WERI-Rb-1 (cell line): ENCODE measurements around the gene ATXN1.
"Not testable (repeated sequence)": the region's sequence is repeated elsewhere in the genome, so short reads cannot be mapped to it uniquely, and the experiment has no call there.

ENCODE experiments used
- DNase-seq: peaks from one replicate; pipeline ENCODE4 v3.0.0-alpha.2; 2020
- H3K27ac ChIP-seq: fragments of 250-450 bp; sonication (Bioruptor Pico); 2 replicates; pipeline ENCODE4 v1.5.1; 2020; ENCODE audit warnings: mild to moderate bottlenecking, moderate library complexity
- H3K27me3 ChIP-seq: fragments of 250-450 bp; sonication (Bioruptor Pico); 2 replicates; pipeline ENCODE4 v1.5.1; 2021; ENCODE audit warnings: mild to moderate bottlenecking, low read depth, moderate library complexity; ENCODE audit not compliant: insufficient read depth, severe bottlenecking
- H3K36me3 ChIP-seq: fragments of 250-450 bp; sonication (Bioruptor Pico); 2 replicates; pipeline ENCODE4 v1.5.1; 2020; ENCODE audit warnings: mild to moderate bottlenecking, moderate library complexity
- H3K4me3 ChIP-seq: 2 replicates; pipeline ENCODE4 v1.5.1; 2011; ENCODE audit warnings: low read depth, mild to moderate bottlenecking, control low read depth, low read length
- H3K9me3 ChIP-seq: fragments of 250-450 bp; sonication (Bioruptor Pico); 2 replicates; pipeline ENCODE4 v1.5.1; 2021; ENCODE audit warnings: mild to moderate bottlenecking, moderate library complexity; ENCODE audit not compliant: severe bottlenecking
- TF ChIP-seq, protein P1 (sequence below): IDR thresholded peaks from 2 replicates; pipeline ENCODE4 v1.5.1; 2011; ENCODE audit warnings: low read depth, mild to moderate bottlenecking, control low read depth, inconsistent platforms, low read length

ATXN1 gene

DNA sequence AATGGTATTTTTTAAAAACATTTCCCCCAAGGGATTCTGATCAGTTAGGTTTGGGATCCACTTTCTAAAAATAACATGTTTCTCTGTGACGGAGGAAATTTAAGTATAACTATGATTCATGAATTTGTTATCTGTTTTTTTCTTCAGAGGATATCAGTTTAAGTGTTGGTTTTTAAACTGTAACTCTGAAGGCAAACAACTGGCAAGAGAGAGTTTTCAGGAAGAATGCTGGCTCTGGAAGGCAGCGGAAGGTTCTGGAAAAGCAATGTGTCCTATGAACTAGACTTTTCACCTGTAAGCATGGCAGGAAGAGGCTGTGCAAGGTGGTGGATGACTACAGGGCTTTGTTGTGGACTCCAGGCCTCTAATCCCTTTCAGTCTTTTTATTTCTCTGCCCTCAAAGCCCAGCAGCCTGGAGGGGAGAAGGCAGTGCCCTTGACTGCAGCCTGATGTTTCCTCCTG is 369.8 kb downstream of the ATXN1 start:
- Histone ChIP-seq H3K4me3 (no peak overlapping the region), H3K36me3 (no peaks in the 10 kb centered on the region), H3K9me3 (no peaks in the 10 kb centered on the region), H3K27me3 (no peaks in the 10 kb centered on the region), H3K27ac (no peak overlapping the region)
- TF ChIP-seq, protein P1, sequence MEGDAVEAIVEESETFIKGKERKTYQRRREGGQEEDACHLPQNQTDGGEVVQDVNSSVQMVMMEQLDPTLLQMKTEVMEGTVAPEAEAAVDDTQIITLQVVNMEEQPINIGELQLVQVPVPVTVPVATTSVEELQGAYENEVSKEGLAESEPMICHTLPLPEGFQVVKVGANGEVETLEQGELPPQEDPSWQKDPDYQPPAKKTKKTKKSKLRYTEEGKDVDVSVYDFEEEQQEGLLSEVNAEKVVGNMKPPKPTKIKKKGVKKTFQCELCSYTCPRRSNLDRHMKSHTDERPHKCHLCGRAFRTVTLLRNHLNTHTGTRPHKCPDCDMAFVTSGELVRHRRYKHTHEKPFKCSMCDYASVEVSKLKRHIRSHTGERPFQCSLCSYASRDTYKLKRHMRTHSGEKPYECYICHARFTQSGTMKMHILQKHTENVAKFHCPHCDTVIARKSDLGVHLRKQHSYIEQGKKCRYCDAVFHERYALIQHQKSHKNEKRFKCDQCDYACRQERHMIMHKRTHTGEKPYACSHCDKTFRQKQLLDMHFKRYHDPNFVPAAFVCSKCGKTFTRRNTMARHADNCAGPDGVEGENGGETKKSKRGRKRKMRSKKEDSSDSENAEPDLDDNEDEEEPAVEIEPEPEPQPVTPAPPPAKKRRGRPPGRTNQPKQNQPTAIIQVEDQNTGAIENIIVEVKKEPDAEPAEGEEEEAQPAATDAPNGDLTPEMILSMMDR: no peak
- no peak for DNase-seq

DNA sequence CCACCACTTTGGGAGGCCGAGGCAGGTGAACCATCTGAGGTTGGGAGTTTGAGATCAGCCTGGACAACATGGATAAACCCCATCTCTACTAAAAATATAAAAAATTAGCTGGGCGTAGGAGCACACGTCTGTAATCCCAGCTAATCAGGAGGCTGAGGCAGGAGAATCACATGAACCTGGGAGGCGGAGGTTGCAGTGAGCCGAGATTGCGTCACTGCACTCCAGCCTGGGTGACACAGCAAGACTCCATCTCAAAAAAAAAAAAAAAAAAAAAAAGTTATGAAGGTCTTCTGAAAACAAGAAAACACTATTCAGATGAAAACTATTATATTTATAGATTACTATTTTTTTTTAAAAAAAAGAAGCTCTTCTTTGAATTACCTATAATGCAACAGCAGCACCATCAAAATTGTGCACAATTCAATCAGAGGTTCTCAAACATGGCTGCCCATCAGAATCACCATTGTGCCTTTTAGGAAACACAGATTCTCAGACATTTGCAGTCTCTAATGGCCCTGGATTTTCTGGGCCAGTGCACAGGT is 370.3 kb downstream of the ATXN1 start:
- DNase-seq, H3K27ac ChIP-seq, H3K4me3 ChIP-seq, H3K9me3 ChIP-seq, H3K36me3 ChIP-seq, H3K27me3 ChIP-seq: not testable (repeated sequence)

DNA sequence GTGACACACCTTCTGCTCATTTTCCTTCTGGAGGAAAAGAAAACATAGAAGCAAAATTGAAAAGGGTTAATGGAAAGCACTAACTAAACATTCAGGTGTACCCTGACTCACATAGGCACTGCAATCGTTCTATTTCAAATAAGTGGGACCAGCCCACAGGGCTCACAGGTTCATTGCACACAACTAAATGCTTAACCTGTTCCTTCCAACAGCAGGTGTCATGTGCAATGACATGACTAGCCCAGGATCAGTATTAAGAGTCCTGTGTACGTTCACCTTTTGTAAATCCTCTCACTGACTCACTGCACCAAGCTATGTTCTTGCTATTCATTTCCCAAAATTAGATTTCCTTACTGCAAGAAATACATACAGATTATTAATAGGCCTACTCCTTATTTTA is 371.6 kb downstream of the ATXN1 start:
- Histone ChIP-seq H3K36me3 (no peaks in the 10 kb centered on the region), H3K9me3 (no peaks in the 10 kb centered on the region), H3K27me3 (no peaks in the 10 kb centered on the region), H3K4me3 (no peak overlapping the region), H3K27ac (no peak overlapping the region)
- DNase-seq: no peak
- TF ChIP-seq, protein P1: no peak

DNA sequence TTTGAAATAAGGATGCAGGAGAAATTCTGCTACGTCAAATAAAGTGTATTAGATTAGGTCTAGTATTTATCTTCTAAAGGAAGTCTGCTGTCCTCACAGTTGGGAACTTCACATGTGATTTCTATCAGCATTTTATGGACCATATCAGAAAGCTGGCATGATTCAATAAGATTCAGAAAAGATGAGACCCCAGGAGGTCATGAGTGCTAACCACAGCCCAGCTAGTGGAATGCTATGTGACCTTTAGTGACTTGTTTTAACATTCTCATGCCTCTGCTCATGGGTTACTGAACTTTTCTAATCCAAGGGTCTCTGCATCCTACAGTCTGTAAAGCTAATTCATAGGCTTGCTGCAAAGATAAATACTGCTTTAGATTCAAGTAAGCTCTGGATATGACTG is 372.8 kb downstream of the ATXN1 start:
- H3K9me3 ChIP-seq: no peaks in the 10 kb centered on the region
- no peak for DNase-seq
- TF ChIP-seq, protein P1: no peak
- no peak overlapping the region for H3K27ac ChIP-seq
- H3K27me3 ChIP-seq: no peaks in the 10 kb centered on the region
- H3K4me3 ChIP-seq: no peak overlapping the region
- H3K36me3 ChIP-seq: no peaks in the 10 kb centered on the region

DNA sequence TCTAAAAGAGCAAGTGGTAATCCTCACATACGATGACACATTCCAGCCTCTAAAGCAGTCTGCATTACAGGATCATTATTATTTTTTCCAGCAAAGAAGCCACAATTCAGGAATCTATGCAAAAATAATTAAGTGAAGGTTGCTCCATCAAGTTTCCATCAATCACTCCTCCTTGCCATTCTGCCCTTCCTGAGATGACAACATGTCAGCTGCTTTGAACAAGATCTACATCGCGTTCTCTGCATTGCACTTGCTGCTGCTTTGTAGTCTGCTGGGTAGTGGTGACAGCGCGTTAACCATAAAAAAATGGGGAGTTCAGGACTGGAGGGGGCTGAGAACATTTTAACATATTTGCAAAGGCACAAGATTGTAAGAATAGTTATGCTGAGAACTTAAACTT is 375.2 kb downstream of the ATXN1 start:
- H3K36me3 ChIP-seq: no peaks in the 10 kb centered on the region
- no peaks in the 10 kb centered on the region for H3K9me3 ChIP-seq
- no peak overlapping the region for H3K4me3 ChIP-seq
- DNase-seq: no peak
- H3K27me3 ChIP-seq: no peaks in the 10 kb centered on the region
- no peak overlapping the region for H3K27ac ChIP-seq
- TF ChIP-seq, protein P1: no peak

DNA sequence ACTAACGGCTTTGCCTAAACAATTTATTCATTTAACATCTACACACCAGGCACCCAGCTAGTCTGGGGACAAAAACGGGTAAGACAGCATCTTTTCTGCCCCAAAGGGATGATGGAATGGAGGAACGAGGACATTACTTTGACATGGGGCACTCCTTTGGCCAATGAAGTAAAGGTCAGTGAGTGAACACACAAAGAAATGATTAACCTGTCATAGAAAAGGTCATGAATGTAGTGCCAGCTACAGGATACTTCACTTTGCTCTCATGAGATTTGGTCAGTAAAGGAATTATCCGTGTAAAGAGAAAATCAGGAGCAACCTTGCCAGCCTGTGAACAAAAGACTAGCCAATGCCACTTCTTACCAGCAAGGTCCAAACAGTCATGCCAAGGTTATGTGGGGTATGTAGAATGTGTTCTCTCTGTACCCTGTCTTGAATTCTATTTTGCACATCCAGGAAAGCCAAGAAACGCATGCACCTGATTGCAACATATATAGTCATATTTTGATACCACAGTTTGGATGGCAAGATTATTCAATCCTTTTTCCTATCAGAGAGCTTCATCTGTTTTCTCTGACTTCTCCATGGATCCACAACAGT is 377.6 kb downstream of the ATXN1 start:
- Histone ChIP-seq H3K27ac (no peak overlapping the region), H3K9me3 (no peaks in the 10 kb centered on the region), H3K27me3 (no peaks in the 10 kb centered on the region), H3K36me3 (no peaks in the 10 kb centered on the region), H3K4me3 (no peak overlapping the region)
- no peak for DNase-seq
- TF ChIP-seq, protein P1: no peak

DNA sequence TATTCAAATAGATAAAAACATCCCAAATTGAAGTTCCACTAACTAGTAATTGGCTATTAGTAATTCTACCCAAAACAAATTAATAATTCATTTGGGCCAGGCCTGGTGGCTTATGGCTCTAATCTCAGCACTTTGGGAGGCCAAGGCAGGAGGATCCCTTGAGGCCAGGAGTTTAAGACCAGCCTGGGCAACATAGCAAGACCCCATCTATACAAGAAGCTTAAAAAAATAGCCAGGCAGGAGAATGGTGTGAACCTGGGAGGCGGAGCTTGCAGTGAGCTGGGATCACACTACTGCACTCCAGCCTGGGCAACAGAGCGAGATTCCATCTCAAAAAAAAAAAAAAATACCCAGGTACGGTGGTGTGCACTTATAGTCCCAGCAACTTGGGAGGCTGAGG is 379.3 kb downstream of the ATXN1 start:
- H3K27ac ChIP-seq, DNase-seq, H3K27me3 ChIP-seq, H3K4me3 ChIP-seq, H3K9me3 ChIP-seq, H3K36me3 ChIP-seq: not testable (repeated sequence)
